HepG2 (cell line): ENCODE measurements around the gene AGAP1. TPM values are rescaled to one million over a fixed set of nuclear protein-coding genes. Genes with fewer than 3 reads are reported as not detected.
A peak's percentile ranks its signal among the peaks of the same experiment; 100 is the strongest.

Experiments
- EEA1 ChIP-seq: sonication (generic); formaldehyde crosslinking; IDR thresholded peaks from 2 replicates; pipeline ENCODE4 v1.5.1; 2020; ENCODE audit warnings: mild to moderate bottlenecking, missing genetic modification reagents, borderline replicate concordance
- FOXA1 ChIP-seq, 2 experiments: fragments of 450-650 bp in 1 of 2; sonication (generic) in 1 of 2; formaldehyde crosslinking in 1 of 2; IDR thresholded peaks; 2 replicates each; pipeline versions ENCODE4 v1.4.0 to v1.6.1; 2016 to 2020; ENCODE audit warnings: missing genetic modification reagents in 1 of 2
- GFI1 ChIP-seq: sonication (generic); formaldehyde crosslinking; IDR thresholded peaks from 2 replicates; pipeline ENCODE4 v1.5.0; 2020; ENCODE audit warnings: missing genetic modification reagents, mild to moderate bottlenecking, borderline replicate concordance
- HMGA1 ChIP-seq: sonication (generic); formaldehyde crosslinking; conservative IDR thresholded peaks from 2 replicates; pipeline ENCODE4 v1.4.0; 2020; ENCODE audit warnings: missing genetic modification reagents
- KDM2A ChIP-seq: sonication (generic); formaldehyde crosslinking; IDR thresholded peaks from 2 replicates; pipeline ENCODE4 v1.4.0; 2020; ENCODE audit warnings: low read depth, missing genetic modification reagents, borderline replicate concordance
- KLF13 ChIP-seq: sonication (generic); formaldehyde crosslinking; IDR thresholded peaks from 2 replicates; pipeline ENCODE4 v1.4.0; 2020; ENCODE audit warnings: mild to moderate bottlenecking, missing genetic modification reagents
- MEF2D ChIP-seq: sonication (generic); formaldehyde crosslinking; IDR thresholded peaks from 2 replicates; pipeline ENCODE4 v1.5.1; 2020; ENCODE audit warnings: mild to moderate bottlenecking, missing genetic modification reagents
- MIXL1 ChIP-seq: IDR thresholded peaks from 2 replicates; pipeline ENCODE4 v1.6.1; 2016
- PAWR ChIP-seq: sonication (generic); formaldehyde crosslinking; IDR thresholded peaks from 2 replicates; pipeline ENCODE4 v1.4.0; 2020; ENCODE audit warnings: missing genetic modification reagents, mild to moderate bottlenecking, borderline replicate concordance
- PHB2 ChIP-seq: fragments of 450-650 bp; IDR thresholded peaks from 2 replicates; pipeline ENCODE4 v1.6.1; 2018; ENCODE audit not compliant: partially characterized antibody
- STAG1 ChIP-seq: sonication (generic); formaldehyde crosslinking; IDR thresholded peaks from 2 replicates; pipeline ENCODE4 v1.4.0; 2020; ENCODE audit warnings: missing genetic modification reagents
- TARDBP ChIP-seq: sonication (generic); formaldehyde crosslinking; IDR thresholded peaks from 2 replicates; pipeline ENCODE4 v1.8.0; 2022; ENCODE audit warnings: mild to moderate bottlenecking, missing genetic modification reagents
- ZBTB20 ChIP-seq: sonication (generic); formaldehyde crosslinking; IDR thresholded peaks from 2 replicates; pipeline ENCODE4 v1.8.1; 2023; ENCODE audit warnings: missing genetic modification reagents, low read depth, mild to moderate bottlenecking, borderline replicate concordance
- ZFP82 ChIP-seq: sonication (generic); formaldehyde crosslinking; IDR thresholded peaks from 2 replicates; pipeline ENCODE4 v1.5.1; 2020; ENCODE audit warnings: mild to moderate bottlenecking, missing genetic modification reagents, borderline replicate concordance
- ZNF552 ChIP-seq: sonication (generic); formaldehyde crosslinking; IDR thresholded peaks from 2 replicates; pipeline ENCODE4 v1.9.0; 2022; ENCODE audit warnings: missing genetic modification reagents, mild to moderate bottlenecking, borderline replicate concordance
- ZNF557 ChIP-seq: sonication (generic); formaldehyde crosslinking; IDR thresholded peaks from 2 replicates; pipeline ENCODE4 v1.4.0; 2020; ENCODE audit warnings: missing genetic modification reagents
- ZNF644 ChIP-seq: IDR thresholded peaks from 2 replicates; pipeline ENCODE4 v1.6.1; 2016; ENCODE audit warnings: low read depth
- polyA plus RNA-seq, 8 experiments: library from polyadenylated mRNA; depleted of rRNA in 3 of 8; stranded (reverse) in 7 of 8; unstranded in 1 of 8; fragments of >200 nt; fragmentation: Illumina TruSeq in 4 of 8; extraction: Trizol in 4 of 8; gene quantifications; 2 replicates each; pipeline versions ENCODE4 v1.2.1 to v1.2.3, GENCODE V29; 2011 to 2016; ENCODE audit warnings: low read depth in 4 of 8, missing spikeins in 1 of 8, mixed read lengths in 1 of 8; ENCODE audit not compliant: insufficient read depth in 1 of 8
- total RNA-seq, 5 experiments: library from RNA; depleted of rRNA; stranded (reverse); fragments of >200 nt; fragmentation: Illumina TruSeq; extraction: Trizol; gene quantifications; 2 replicates each; pipeline ENCODE4 v1.2.3, GENCODE V29; 2016; ENCODE audit warnings: low read depth in 1 of 5
- TF ChIP-seq, protein P1 (sequence below): sonication (generic); formaldehyde crosslinking; IDR thresholded peaks from 2 replicates; pipeline ENCODE4 v1.4.0; 2020; ENCODE audit warnings: missing genetic modification reagents, borderline replicate concordance
- TF ChIP-seq, protein P2 (sequence below): sonication (generic); formaldehyde crosslinking; IDR thresholded peaks from 2 replicates; pipeline ENCODE4 v1.5.0; 2020; ENCODE audit warnings: mild to moderate bottlenecking, missing genetic modification reagents, borderline replicate concordance

AGAP1 gene
- total and polyA plus RNA-seq, 2 of the 13 experiments (the other 11 are each of a cell fraction or from before 2014, with no cell fraction given) = 21.2 to 32.7 TPM

DNA sequence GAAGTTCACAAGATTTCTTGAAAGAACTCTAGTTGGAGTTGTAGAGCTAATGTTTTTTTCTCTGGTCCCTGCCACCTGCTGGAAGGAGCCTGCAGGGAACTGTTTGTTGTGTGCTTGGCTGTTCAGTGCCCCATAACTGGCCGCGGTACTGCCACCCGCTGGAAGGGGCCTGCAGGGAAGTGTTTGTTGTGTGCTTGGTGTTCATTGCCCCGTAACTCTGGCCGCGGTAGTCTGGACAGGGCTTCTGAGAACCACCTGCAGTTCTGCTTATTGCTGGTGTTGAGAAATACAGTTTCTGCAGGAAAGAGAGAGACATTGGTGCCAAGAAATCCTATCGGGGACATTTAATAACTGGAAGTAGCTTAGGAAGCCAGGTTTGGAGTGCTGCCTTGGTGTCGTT, 58.1 kb downstream of the AGAP1 start (continued):
- 0 out of 2 replicates have a peak, but pooled peaks have one; percentile 76 for TF ChIP-seq MEF2D (CRISPR knock-in tag)
- TF ChIP-seq PHB2 = no peak
- no peak for TF ChIP-seq ZNF552 (CRISPR knock-in tag)
- TF ChIP-seq MIXL1 = peak; percentile 46; the same call in 1 of the 2 replicates
- no peak for TF ChIP-seq FOXA1 (IDR thresholded peaks at IDR 0.05)
- TF ChIP-seq FOXA1 (CRISPR knock-in tag; IDR thresholded peaks at IDR 0.05) = 0 out of 2 replicates have a peak, but pooled peaks have one; percentile 6
- TF ChIP-seq STAG1 (CRISPR knock-in tag) = peak; percentile 88
- TF ChIP-seq ZNF644 = no peak
- TF ChIP-seq ZBTB20 (CRISPR knock-in tag) = peak; percentile 67; the same call in 1 of the 2 replicates
- TF ChIP-seq KLF13 (CRISPR knock-in tag) = no peak
- no peak for TF ChIP-seq HMGA1 (CRISPR knock-in tag)
- TF ChIP-seq EEA1 (CRISPR knock-in tag) = no peak
- TF ChIP-seq GFI1 = no peak
- 0 out of 2 replicates have a peak, but pooled peaks have one; percentile 47 for TF ChIP-seq ZNF557 (CRISPR knock-in tag)
- TF ChIP-seq KDM2A (CRISPR knock-in tag) = peak; percentile 56; the same call in 1 of the 2 replicates
- TF ChIP-seq ZFP82 (CRISPR knock-in tag) = no peak
- TF ChIP-seq PAWR = no peak
- TF ChIP-seq TARDBP (CRISPR knock-in tag) = peak; percentile 35; the same call in 1 of the 2 replicates
- TF ChIP-seq, protein P1, sequence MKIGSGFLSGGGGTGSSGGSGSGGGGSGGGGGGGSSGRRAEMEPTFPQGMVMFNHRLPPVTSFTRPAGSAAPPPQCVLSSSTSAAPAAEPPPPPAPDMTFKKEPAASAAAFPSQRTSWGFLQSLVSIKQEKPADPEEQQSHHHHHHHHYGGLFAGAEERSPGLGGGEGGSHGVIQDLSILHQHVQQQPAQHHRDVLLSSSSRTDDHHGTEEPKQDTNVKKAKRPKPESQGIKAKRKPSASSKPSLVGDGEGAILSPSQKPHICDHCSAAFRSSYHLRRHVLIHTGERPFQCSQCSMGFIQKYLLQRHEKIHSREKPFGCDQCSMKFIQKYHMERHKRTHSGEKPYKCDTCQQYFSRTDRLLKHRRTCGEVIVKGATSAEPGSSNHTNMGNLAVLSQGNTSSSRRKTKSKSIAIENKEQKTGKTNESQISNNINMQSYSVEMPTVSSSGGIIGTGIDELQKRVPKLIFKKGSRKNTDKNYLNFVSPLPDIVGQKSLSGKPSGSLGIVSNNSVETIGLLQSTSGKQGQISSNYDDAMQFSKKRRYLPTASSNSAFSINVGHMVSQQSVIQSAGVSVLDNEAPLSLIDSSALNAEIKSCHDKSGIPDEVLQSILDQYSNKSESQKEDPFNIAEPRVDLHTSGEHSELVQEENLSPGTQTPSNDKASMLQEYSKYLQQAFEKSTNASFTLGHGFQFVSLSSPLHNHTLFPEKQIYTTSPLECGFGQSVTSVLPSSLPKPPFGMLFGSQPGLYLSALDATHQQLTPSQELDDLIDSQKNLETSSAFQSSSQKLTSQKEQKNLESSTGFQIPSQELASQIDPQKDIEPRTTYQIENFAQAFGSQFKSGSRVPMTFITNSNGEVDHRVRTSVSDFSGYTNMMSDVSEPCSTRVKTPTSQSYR = no peak
- TF ChIP-seq, protein P2, sequence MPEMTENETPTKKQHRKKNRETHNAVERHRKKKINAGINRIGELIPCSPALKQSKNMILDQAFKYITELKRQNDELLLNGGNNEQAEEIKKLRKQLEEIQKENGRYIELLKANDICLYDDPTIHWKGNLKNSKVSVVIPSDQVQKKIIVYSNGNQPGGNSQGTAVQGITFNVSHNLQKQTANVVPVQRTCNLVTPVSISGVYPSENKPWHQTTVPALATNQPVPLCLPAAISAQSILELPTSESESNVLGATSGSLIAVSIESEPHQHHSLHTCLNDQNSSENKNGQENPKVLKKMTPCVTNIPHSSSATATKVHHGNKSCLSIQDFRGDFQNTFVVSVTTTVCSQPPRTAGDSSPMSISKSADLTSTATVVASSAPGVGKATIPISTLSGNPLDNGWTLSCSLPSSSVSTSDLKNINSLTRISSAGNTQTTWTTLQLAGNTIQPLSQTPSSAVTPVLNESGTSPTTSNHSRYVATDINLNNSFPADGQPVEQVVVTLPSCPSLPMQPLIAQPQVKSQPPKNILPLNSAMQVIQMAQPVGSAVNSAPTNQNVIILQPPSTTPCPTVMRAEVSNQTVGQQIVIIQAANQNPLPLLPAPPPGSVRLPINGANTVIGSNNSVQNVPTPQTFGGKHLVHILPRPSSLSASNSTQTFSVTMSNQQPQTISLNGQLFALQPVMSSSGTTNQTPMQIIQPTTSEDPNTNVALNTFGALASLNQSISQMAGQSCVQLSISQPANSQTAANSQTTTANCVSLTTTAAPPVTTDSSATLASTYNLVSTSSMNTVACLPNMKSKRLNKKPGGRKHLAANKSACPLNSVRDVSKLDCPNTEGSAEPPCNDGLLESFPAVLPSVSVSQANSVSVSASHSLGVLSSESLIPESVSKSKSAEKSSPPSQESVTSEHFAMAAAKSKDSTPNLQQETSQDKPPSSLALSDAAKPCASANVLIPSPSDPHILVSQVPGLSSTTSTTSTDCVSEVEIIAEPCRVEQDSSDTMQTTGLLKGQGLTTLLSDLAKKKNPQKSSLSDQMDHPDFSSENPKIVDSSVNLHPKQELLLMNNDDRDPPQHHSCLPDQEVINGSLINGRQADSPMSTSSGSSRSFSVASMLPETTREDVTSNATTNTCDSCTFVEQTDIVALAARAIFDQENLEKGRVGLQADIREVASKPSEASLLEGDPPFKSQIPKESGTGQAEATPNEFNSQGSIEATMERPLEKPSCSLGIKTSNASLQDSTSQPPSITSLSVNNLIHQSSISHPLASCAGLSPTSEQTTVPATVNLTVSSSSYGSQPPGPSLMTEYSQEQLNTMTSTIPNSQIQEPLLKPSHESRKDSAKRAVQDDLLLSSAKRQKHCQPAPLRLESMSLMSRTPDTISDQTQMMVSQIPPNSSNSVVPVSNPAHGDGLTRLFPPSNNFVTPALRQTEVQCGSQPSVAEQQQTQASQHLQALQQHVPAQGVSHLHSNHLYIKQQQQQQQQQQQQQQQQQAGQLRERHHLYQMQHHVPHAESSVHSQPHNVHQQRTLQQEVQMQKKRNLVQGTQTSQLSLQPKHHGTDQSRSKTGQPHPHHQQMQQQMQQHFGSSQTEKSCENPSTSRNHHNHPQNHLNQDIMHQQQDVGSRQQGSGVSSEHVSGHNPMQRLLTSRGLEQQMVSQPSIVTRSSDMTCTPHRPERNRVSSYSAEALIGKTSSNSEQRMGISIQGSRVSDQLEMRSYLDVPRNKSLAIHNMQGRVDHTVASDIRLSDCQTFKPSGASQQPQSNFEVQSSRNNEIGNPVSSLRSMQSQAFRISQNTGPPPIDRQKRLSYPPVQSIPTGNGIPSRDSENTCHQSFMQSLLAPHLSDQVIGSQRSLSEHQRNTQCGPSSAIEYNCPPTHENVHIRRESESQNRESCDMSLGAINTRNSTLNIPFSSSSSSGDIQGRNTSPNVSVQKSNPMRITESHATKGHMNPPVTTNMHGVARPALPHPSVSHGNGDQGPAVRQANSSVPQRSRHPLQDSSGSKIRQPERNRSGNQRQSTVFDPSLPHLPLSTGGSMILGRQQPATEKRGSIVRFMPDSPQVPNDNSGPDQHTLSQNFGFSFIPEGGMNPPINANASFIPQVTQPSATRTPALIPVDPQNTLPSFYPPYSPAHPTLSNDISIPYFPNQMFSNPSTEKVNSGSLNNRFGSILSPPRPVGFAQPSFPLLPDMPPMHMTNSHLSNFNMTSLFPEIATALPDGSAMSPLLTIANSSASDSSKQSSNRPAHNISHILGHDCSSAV (CRISPR knock-in tag) = no peak
